ACC112 (cell line): ENCODE measurements around the gene RERE.
A peak's percentile ranks its signal among the peaks of the same experiment; 100 is the strongest.

Source experiments
- H2AFZ ChIP-seq: fragments of 200-600 bp; sonication (generic); one replicate; pipeline ENCODE4 v1.6.0; 2017; ENCODE audit warnings: antibody characterized with exemption, low read length; ENCODE audit not compliant: unreplicated experiment
- H3K27ac ChIP-seq: fragments of 200-600 bp; sonication (generic); 2 replicates; pipeline ENCODE4 v1.5.1; 2014; ENCODE audit warnings: low read depth, mild to moderate bottlenecking, antibody characterized with exemption, low read length, moderate library complexity
- H3K27me3 ChIP-seq: fragments of 200-600 bp; sonication (generic); 2 replicates; pipeline ENCODE4 v1.6.1; 2014; ENCODE audit warnings: mild to moderate bottlenecking, antibody characterized with exemption, low read length, moderate library complexity, mixed read lengths; ENCODE audit not compliant: insufficient read depth
- H3K36me3 ChIP-seq: fragments of 200-600 bp; sonication (generic); 2 replicates; pipeline ENCODE4 v1.6.1; 2016; ENCODE audit warnings: mild to moderate bottlenecking, antibody characterized with exemption, low read length, moderate library complexity, mixed read lengths; ENCODE audit not compliant: insufficient read depth
- H3K4me1 ChIP-seq: fragments of 200-600 bp; sonication (generic); one replicate; pipeline ENCODE4 v1.6.1; 2016; ENCODE audit warnings: low read length, mixed read lengths; ENCODE audit not compliant: insufficient read depth, unreplicated experiment, control insufficient read depth
- H3K4me3 ChIP-seq: fragments of 200-600 bp; sonication (generic); 2 replicates; pipeline ENCODE4 v1.5.1; 2014; ENCODE audit warnings: mild to moderate bottlenecking, low read depth, low read length
- H3K79me2 ChIP-seq: fragments of 200-600 bp; sonication (generic); one replicate; pipeline ENCODE4 v1.6.0; 2016; ENCODE audit warnings: low read length; ENCODE audit not compliant: control insufficient read depth, unreplicated experiment, insufficient read depth

Gene RERE

DNA sequence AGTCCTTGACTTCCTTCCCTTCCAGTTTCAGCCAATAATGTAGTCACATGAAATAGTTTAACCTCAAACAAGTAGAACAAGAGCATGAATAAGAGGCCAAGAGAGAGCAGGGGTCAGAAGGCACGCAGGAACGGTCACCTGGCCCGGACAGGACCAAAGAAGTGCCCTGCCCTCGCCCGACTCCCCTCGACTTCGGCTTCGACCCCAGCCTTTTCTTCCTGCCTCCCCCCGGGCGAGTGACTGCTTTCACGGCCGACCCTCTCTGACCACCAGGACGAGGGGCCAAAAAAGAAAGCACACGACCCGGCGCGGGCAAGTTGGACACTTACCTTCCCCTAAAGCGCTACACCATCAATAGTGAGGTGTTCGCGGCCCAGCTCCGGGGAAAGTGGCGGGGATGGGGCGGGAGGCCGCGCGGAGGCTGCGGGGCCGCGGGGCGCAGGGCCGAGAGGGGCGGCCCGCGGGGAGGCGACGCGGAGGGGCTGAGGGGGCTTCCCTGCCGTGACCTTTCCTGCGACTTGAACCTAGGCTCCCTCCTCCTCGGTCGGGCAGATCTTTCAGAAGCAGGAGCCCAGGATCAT, 519 bp downstream of the RERE start:
- H3K27ac ChIP-seq = peak overlapping the region; percentile 69
- H2AFZ ChIP-seq = peak overlapping the region; percentile 79
- no peaks in the 10 kb centered on the region for H3K36me3 ChIP-seq
- no peaks in the 10 kb centered on the region for H3K27me3 ChIP-seq
- peak overlapping the region; percentile 96 for H3K4me3 ChIP-seq
- peaks cover 30% of the 10 kb centered on the region for H3K79me2 ChIP-seq
- H3K4me1 ChIP-seq = peaks cover 15% of the 10 kb centered on the region

DNA sequence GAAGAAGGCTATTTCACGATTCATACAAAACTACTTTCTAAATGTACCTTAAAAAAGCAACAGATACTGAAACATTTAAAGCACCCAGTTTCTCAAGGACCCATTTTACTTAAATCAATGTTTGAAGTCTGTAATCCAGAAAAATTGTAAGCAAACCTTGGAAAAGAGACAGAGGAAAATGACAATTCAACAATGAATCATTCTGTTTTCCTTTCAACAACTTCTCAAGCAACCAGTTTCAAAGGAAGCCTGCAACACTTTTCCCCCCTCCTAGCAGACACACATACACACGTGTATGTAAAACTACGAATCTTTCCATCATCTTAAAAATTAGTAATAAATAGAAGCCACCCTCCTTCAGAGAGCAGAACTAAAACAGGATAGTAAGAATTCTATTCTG, 1.2 kb downstream of the RERE start:
- Histone ChIP-seq H3K4me3 (peak overlapping the region; percentile 96), H3K27ac (peak overlapping the region; percentile 69), H3K27me3 (no peaks in the 10 kb centered on the region), H3K4me1 (peaks cover 12% of the 10 kb centered on the region), H3K79me2 (peaks cover 34% of the 10 kb centered on the region), H3K36me3 (no peaks in the 10 kb centered on the region), H2AFZ (peak overlapping the region; percentile 79)

DNA sequence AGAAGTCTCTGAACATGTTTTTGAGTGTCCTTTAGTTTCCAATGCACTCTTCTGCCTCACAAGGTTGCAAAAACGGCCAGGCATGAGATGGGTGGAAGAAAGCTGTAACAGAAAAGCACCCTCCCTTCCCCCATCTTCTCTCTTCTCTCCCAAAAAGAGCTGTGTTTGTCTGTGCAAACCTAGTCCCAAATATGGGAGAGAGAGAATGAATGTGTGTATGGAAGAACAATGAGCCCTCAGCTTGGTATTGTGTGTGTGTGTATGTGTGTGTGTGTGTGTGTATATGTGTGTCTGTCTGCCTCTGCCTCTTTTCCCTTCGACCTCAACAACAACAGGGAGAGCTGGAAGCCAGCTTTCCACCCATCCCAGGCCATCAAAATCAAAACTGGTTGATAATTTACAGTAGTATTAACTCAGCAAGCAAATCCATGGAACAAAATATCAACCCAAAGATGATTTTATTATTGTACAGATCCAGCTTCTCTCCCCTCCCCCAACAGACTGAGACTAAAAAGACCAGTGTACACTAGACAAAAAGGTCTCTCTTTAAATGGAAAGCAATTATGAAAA, 1.8 kb downstream of the RERE start:
- Histone ChIP-seq H3K27ac (peak overlapping the region; percentile 69; the same call in 1 of the 2 replicates), H3K4me1 (peaks cover 12% of the 10 kb centered on the region), H3K4me3 (peak overlapping the region; percentile 96), H3K79me2 (peaks cover 34% of the 10 kb centered on the region), H2AFZ (peak overlapping the region; percentile 4), H3K36me3 (no peaks in the 10 kb centered on the region), H3K27me3 (no peaks in the 10 kb centered on the region)

DNA sequence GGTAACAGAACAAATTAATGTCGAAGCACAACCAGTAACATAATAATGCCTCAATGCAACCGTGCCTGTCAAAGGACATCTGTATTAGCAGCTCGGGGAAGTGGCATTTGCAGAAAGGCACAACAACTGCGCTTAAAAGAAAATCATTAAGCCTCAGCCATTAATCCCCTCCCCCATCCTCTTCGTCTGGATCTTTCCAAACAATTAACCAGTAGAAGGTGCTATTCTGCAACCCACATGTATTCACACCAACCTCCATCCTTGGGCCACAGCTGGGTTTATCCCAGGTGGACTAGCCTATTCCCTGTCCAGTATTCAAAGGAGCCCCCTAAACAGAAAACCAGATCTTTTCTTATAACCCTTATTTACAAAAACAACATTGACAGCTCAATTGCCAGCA, 2.6 kb downstream of the RERE start:
- H3K4me1 ChIP-seq = peaks cover 12% of the 10 kb centered on the region
- H3K27ac ChIP-seq = no peak overlapping the region
- no peak overlapping the region for H3K4me3 ChIP-seq
- no peak overlapping the region for H2AFZ ChIP-seq
- no peaks in the 10 kb centered on the region for H3K27me3 ChIP-seq
- no peaks in the 10 kb centered on the region for H3K36me3 ChIP-seq
- H3K79me2 ChIP-seq = peaks cover 34% of the 10 kb centered on the region

DNA sequence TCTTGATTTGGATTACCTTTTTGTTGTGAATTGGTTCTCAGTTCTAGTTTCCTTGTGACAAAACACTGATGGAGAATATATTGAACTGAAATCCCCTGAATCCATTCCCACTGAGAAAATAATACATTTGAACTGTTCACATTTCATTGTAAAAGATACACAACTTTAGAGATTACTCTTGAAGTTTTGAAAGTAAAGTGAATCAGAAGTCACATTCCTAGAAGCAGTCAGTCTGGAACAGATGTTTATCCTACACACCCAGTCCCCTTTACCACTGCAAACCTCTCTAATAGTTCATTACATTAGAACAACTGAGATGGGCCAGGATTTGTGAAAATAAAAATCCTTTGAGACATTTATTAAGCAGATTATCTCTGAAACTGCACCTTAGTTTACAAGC, 3.4 kb downstream of the RERE start:
- Histone ChIP-seq H3K27me3 (no peaks in the 10 kb centered on the region), H3K79me2 (peaks cover 34% of the 10 kb centered on the region), H3K27ac (no peak overlapping the region), H3K36me3 (no peaks in the 10 kb centered on the region), H3K4me1 (peaks cover 15% of the 10 kb centered on the region), H3K4me3 (no peak overlapping the region), H2AFZ (no peak overlapping the region)

DNA sequence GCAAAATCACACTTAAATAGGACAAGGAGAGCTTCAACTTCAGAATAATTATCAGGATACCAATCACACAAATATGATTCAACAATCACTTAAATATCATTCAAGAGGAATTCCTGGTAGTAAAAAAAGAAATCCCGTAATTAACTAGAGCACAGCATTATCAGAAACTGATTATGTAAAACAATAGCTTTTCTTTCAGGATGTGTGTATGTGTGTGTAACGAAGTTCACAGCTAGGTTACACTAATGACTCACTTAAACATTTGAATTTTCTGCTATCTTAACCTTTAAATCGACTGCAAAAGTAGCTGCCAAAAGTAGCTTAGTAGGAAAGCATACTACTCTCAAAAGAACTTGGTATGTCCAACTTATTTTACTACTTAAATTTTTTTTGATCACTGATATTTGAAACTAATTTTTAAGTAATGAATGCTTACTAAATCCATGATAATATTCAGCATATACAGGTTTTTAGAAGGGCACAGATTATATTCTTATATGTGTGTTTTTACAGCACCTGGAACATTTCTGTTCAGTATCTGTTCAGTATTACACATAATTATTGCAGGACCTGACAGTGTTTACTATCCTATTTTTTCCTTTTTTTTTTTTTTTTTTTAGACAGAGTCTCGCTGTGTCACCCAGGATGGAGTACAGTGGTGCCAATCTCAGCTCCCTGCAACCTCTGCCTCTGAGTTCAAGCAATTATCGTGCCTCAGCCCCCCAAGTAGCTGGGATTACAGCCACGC, 4.2 kb downstream of the RERE start:
- Histone ChIP-seq H3K4me3 (no peak overlapping the region), H3K27ac (no peak overlapping the region), H3K27me3 (no peaks in the 10 kb centered on the region), H3K4me1 (peaks cover 15% of the 10 kb centered on the region), H3K36me3 (no peaks in the 10 kb centered on the region), H3K79me2 (peaks cover 34% of the 10 kb centered on the region), H2AFZ (no peak overlapping the region)

DNA sequence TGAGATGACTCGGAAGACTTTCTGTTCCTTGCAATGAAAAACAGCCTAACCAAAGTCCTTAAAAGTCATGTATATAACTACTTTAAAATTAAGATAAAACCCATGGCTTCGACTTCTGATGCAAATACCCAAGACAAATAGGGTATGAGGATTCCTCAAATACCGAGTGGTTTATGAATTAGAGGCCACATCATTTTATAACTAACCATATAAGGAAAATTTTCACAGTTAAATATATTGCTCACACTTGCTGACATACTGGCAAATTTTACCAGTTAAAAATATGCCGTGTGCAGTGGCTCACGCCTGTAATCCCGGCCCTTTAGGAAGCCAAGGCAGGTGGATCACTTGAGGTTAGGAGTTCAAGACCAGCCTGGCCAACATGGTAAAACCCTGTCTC, 5.4 kb downstream of the RERE start:
- Histone ChIP-seq H3K27me3 (no peaks in the 10 kb centered on the region), H3K36me3 (no peaks in the 10 kb centered on the region)

DNA sequence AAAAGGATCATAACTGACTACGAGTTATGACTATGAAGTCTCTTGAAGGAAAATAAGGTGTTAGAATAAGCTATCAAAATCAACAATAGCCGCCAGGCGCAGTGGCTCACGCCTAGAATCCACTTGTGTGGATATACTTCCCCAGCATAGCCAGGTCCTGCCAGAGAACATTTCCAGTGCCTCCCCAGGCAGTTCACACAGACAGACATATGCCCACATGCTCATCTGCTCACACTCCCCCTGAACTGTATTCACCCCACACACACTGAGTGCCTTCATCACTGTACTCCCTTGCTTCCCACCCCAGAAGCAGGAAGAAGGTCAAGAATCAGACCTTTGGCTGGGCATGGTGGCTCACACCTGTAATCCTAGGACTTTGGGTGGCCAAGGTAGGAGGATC, 6.5 kb downstream of the RERE start:
- H2AFZ ChIP-seq = no peak overlapping the region
- peaks cover 34% of the 10 kb centered on the region for H3K79me2 ChIP-seq
- no peak overlapping the region for H3K4me3 ChIP-seq
- H3K36me3 ChIP-seq = no peaks in the 10 kb centered on the region
- H3K4me1 ChIP-seq = peaks cover 15% of the 10 kb centered on the region
- H3K27me3 ChIP-seq = no peaks in the 10 kb centered on the region
- no peak overlapping the region for H3K27ac ChIP-seq

More for the DNA sequence above, 5.4 kb downstream of the RERE start:
- H3K79me2 ChIP-seq = peaks cover 38% of the 10 kb centered on the region
- peaks cover 15% of the 10 kb centered on the region for H3K4me1 ChIP-seq
- no peak overlapping the region for H3K4me3 ChIP-seq
- H2AFZ ChIP-seq = no peak overlapping the region
- no peak overlapping the region for H3K27ac ChIP-seq

DNA sequence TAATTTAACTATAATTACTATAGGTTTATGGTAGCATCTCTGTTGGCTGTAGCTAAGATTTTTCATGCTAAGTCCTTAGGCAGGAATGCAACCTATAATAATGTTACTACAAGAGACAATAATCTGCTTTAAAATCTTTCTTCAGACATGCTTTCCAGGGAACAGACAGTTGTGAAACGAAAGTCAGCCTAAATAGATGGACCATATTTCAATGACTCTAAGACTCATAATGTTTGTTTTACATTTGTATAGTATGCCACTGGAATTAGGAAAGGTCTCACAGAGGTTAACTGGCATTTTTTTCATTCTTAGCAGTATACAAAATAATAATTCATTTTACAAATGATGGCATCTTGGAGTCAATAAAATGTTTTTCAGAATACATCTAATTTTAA, 8.1 kb downstream of the RERE start:
- Histone ChIP-seq H3K79me2 (peaks cover 22% of the 10 kb centered on the region), H3K36me3 (no peaks in the 10 kb centered on the region), H3K27me3 (no peaks in the 10 kb centered on the region), H2AFZ (no peak overlapping the region), H3K4me1 (peaks cover 3% of the 10 kb centered on the region), H3K27ac (no peak overlapping the region), H3K4me3 (no peak overlapping the region)

DNA sequence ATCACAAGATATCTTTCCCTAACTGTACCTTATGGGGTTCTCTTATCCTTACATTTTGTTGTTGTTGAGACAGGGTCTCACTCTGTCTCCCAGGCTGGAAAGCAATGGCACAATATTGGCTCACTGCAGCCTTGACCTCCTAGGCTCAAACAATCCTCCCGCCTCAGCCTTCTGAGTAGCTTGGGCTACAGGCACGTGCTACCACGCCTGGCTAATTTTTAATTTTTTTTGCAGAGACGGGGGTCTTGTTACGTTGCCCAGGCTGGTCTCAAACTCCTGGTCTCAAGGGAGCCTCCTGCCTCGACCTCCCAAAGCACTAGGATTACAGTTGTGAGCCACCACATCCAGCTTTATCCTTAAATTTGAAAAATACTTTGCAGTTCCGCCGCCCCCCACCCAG, 10.4 kb downstream of the RERE start:
- H3K27me3 ChIP-seq = no peaks in the 10 kb centered on the region
- peaks cover 3% of the 10 kb centered on the region for H3K4me1 ChIP-seq
- H3K79me2 ChIP-seq = peaks cover 10% of the 10 kb centered on the region
- H3K36me3 ChIP-seq = no peaks in the 10 kb centered on the region
- H2AFZ ChIP-seq = no peak overlapping the region
- no peak overlapping the region for H3K27ac ChIP-seq
- no peak overlapping the region for H3K4me3 ChIP-seq

DNA sequence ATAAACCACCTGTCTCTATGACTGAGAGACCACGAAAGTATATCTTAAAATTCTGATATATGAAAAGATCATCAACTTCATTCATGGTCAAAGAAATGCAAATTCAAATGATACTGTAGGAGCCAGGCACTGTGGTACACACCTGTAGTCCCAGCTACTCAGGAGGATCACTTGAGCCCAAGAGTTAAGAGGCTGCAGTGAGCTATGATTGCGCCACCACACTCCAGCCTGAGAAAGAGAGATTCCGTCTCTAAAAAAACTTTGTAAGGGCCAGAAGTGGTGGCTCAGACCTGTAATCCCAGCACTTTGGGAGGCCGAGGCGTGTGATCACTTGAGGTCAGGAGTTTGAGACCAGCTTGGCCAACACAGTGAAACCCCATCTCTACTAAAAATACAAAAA, 17.0 kb downstream of the RERE start:
- Histone ChIP-seq H3K4me3 (no peak overlapping the region), H3K4me1 (no peaks in the 10 kb centered on the region), H3K79me2 (no peaks in the 10 kb centered on the region), H3K27ac (no peak overlapping the region), H3K27me3 (no peaks in the 10 kb centered on the region), H2AFZ (no peak overlapping the region), H3K36me3 (no peaks in the 10 kb centered on the region)
